Glomerular visceral epithelial cell (primary cell): Measurements from ENCODE around the gene PIK3R3.
"Not testable (repeated sequence)": the region's sequence is repeated elsewhere in the genome, so short reads cannot be mapped to it uniquely, and the experiment has no call there.

Experiments
- DNase-seq: peaks from one replicate; pipeline ENCODE4 v3.0.0-alpha.2; 2016; ENCODE audit errors: extremely low spot score

PIK3R3 gene

GRCh38 chr1:46102769-46103476 lies 29.5 kb downstream of the PIK3R3 start:
- DNase-seq, result no peak

- DNase-seq, result no peak
These were observed 33.2 kb downstream of the PIK3R3 start for GRCh38 chr1:46099215-46099614.

- DNase-seq, result no peak
These were observed 34.3 kb downstream of the PIK3R3 start for GRCh38 chr1:46098027-46098712.

GRCh38 chr1:46097149-46097472 lies 35.3 kb downstream of the PIK3R3 start:
- no peak for DNase-seq

GRCh38 chr1:46096269-46097148 lies 35.9 kb downstream of the PIK3R3 start:
- no peak for DNase-seq

- not testable (repeated sequence) for DNase-seq
These were observed 37.3 kb downstream of the PIK3R3 start for GRCh38 chr1:46095110-46095509.

GRCh38 chr1:46094471-46095005 lies 37.9 kb downstream of the PIK3R3 start:
- no peak for DNase-seq

- not testable (repeated sequence) for DNase-seq
These were observed 38.6 kb downstream of the PIK3R3 start for GRCh38 chr1:46093832-46094231.

- no peak for DNase-seq
These were observed 44.5 kb downstream of the PIK3R3 start for GRCh38 chr1:46087891-46088290.

- no peak for DNase-seq
These were observed 45.9 kb downstream of the PIK3R3 start for GRCh38 chr1:46086576-46086975.

GRCh38 chr1:46084553-46085451 lies 47.6 kb downstream of the PIK3R3 start:
- DNase-seq, result peak; percentile 15

- no peak for DNase-seq
These were observed 48.9 kb downstream of the PIK3R3 start for GRCh38 chr1:46083579-46083978.

- DNase-seq, result no peak
These were observed 50.8 kb downstream of the PIK3R3 start for GRCh38 chr1:46081619-46082018.

GRCh38 chr1:46081206-46081605 lies 51.2 kb downstream of the PIK3R3 start:
- DNase-seq, result no peak

- DNase-seq, result no peak
These were observed 52.2 kb downstream of the PIK3R3 start for GRCh38 chr1:46080257-46080656.

- DNase-seq, result no peak
These were observed 54.8 kb downstream of the PIK3R3 start for GRCh38 chr1:46077644-46078043.

- no peak for DNase-seq
These were observed 56.1 kb downstream of the PIK3R3 start for GRCh38 chr1:46076343-46076742.

GRCh38 chr1:46072975-46073374 lies 59.5 kb downstream of the PIK3R3 start:
- DNase-seq, result peak; percentile 15

- no peak for DNase-seq
These were observed 62.1 kb downstream of the PIK3R3 start for GRCh38 chr1:46070164-46070814.

GRCh38 chr1:46068525-46068924 lies 63.9 kb downstream of the PIK3R3 start:
- no peak for DNase-seq

- peak; percentile 17 for DNase-seq
These were observed 64.8 kb downstream of the PIK3R3 start for GRCh38 chr1:46067652-46068051.
